Measurements from ENCODE around the gene AGBL4. TPM values are rescaled to one million over a fixed set of nuclear protein-coding genes. Genes with fewer than 3 reads are reported as not detected.

The AGBL4 gene
- total and polyA plus RNA-seq, 2 of the 4 experiments (the other 2 are of a cell fraction), result not detected

DNA sequence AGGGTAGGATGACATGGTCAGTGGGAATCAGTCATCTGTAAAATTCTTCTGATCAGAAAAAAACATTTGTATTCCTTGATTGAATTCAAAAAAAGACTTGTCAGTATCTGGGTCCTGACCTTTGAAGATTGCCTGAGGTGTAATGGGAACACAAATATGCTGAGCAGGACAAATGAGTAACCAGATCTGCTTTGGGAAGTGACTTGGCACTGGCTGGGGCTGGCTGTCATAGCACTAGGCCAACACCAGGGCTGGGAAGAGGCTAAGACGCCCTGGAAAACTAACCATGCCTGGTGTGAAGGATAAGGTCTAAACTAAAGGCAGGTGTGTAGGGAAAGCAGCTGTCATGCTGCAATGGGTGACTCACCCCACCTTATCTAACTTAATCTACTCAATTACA is 794.2 kb downstream of the AGBL4 start:
- WGBS, 2 experiments (ENCODE audit: extremely low coverage in 2 of 2, insufficient read length in 1 of 2), result no CpG with 5 or more reads among the region's 1 CpG
- no TSS peak for BruUV-seq (replicated peaks)
- H3K4ac ChIP-seq (ENCODE audit: low read depth, low read length), result no peak overlapping the region
- no peak overlapping the region for H2BK120ac ChIP-seq (ENCODE audit: low read depth, low read length)
- CTCF ChIA-PET, result no interaction called here
- H4K8ac ChIP-seq (ENCODE audit: low read depth in 2 of 2, low read length in 2 of 2), result no peak overlapping the region
- H4K20me1 ChIP-seq (ENCODE audit: insufficient read depth, low read length), result no peaks in the 10 kb centered on the region
- H3K9ac ChIP-seq (ENCODE audit: low read depth, low read length), result no peak overlapping the region
- no peaks in the 10 kb centered on the region for H3K36me3 ChIP-seq (ENCODE audit: control insufficient read depth, insufficient read depth, low read length)
- intact Hi-C loops (cut with micrococcal nuclease) (no loop called here), dilution Hi-C loops (cut with HindIII; ENCODE audit: low sequenced_read_pairs, unreplicated experiment) (no loop called here), in situ Hi-C loops (cut with MboI; ENCODE audit: low sequenced_read_pairs) (no loop called here)
- peaks cover 10% of the 10 kb centered on the region for H3K9me3 ChIP-seq (ENCODE audit: control insufficient read depth, insufficient read depth, low read length)
- ATAC-seq (ENCODE audit: low read depth) (no peak), DNase-seq (no peak)
- no peaks in the 10 kb centered on the region for H3K9me1 ChIP-seq (ENCODE audit: insufficient read depth, low read length)
- no peak overlapping the region for H3K14ac ChIP-seq (replicated peaks; ENCODE audit: low read depth, low read length)
- no peak overlapping the region for H3K4me3 ChIP-seq (ENCODE audit: insufficient read depth, low read depth, low read length)
- H2AK9ac ChIP-seq (replicated peaks; ENCODE audit: low read depth, low read length, poor library complexity), result no peak overlapping the region
- H4K91ac ChIP-seq (ENCODE audit: insufficient read depth, low read depth, low read length), result no peak overlapping the region
- no peaks in the 10 kb centered on the region for H3K79me1 ChIP-seq (ENCODE audit: low read depth in 1 of 2, low read length in 2 of 2)
- H4K5ac ChIP-seq (ENCODE audit: low read depth, low read length), result no peak overlapping the region
- H3K27me3 ChIP-seq (ENCODE audit: control insufficient read depth, insufficient read depth, low read length), result no peaks in the 10 kb centered on the region
- H2AFZ ChIP-seq (replicated peaks; ENCODE audit: low read length, poor library complexity), result no peak overlapping the region
- POLR2A ChIA-PET (ENCODE audit: unreplicated experiment), result no interaction called here
- TF ChIP-seq SMC3 (IDR thresholded peaks at IDR 0.05; ENCODE audit: low read depth, low read length), result no peak
- no peak for TF ChIP-seq MAZ (IDR thresholded peaks at IDR 0.05; ENCODE audit: borderline replicate concordance, low read depth, low read length)
- TF ChIP-seq RAD21 (IDR thresholded peaks at IDR 0.05; ENCODE audit: low read length), result no peak
- TF ChIP-seq, protein P1, sequence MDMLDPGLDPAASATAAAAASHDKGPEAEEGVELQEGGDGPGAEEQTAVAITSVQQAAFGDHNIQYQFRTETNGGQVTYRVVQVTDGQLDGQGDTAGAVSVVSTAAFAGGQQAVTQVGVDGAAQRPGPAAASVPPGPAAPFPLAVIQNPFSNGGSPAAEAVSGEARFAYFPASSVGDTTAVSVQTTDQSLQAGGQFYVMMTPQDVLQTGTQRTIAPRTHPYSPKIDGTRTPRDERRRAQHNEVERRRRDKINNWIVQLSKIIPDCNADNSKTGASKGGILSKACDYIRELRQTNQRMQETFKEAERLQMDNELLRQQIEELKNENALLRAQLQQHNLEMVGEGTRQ (IDR thresholded peaks at IDR 0.05; ENCODE audit: low read depth, low read length), result no peak
- no peak for TF ChIP-seq NFE2L2 (IDR thresholded peaks at IDR 0.05; ENCODE audit: low read depth, low read length)
- TF ChIP-seq MXI1 (IDR thresholded peaks at IDR 0.05; ENCODE audit: borderline replicate concordance, low read depth, low read length), result no peak
- TF ChIP-seq BHLHE40 (IDR thresholded peaks at IDR 0.05; ENCODE audit: low read depth, low read length), result no peak
- no peak for TF ChIP-seq RCOR1 (IDR thresholded peaks at IDR 0.05; ENCODE audit: insufficient replicate concordance, low read length)
- TF ChIP-seq CEBPB (IDR thresholded peaks at IDR 0.05; ENCODE audit: low read depth, low read length), result no peak
- TF ChIP-seq, protein P2, sequence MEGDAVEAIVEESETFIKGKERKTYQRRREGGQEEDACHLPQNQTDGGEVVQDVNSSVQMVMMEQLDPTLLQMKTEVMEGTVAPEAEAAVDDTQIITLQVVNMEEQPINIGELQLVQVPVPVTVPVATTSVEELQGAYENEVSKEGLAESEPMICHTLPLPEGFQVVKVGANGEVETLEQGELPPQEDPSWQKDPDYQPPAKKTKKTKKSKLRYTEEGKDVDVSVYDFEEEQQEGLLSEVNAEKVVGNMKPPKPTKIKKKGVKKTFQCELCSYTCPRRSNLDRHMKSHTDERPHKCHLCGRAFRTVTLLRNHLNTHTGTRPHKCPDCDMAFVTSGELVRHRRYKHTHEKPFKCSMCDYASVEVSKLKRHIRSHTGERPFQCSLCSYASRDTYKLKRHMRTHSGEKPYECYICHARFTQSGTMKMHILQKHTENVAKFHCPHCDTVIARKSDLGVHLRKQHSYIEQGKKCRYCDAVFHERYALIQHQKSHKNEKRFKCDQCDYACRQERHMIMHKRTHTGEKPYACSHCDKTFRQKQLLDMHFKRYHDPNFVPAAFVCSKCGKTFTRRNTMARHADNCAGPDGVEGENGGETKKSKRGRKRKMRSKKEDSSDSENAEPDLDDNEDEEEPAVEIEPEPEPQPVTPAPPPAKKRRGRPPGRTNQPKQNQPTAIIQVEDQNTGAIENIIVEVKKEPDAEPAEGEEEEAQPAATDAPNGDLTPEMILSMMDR (conservative IDR thresholded peaks at IDR 0.05; ENCODE audit: low read depth, low read length), result no peak
- TF ChIP-seq MAFK (IDR thresholded peaks at IDR 0.05; ENCODE audit: low read depth, low read length), result no peak
- TF ChIP-seq, protein P3, sequence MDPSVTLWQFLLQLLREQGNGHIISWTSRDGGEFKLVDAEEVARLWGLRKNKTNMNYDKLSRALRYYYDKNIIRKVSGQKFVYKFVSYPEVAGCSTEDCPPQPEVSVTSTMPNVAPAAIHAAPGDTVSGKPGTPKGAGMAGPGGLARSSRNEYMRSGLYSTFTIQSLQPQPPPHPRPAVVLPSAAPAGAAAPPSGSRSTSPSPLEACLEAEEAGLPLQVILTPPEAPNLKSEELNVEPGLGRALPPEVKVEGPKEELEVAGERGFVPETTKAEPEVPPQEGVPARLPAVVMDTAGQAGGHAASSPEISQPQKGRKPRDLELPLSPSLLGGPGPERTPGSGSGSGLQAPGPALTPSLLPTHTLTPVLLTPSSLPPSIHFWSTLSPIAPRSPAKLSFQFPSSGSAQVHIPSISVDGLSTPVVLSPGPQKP (IDR thresholded peaks at IDR 0.05; ENCODE audit: borderline replicate concordance, low read depth, low read length), result no peak
- H3K18ac ChIP-seq (ENCODE audit: low read depth, low read length), result no peak overlapping the region
- H3K56ac ChIP-seq (ENCODE audit: extremely low read depth, insufficient read depth, low read length), result no peak overlapping the region
- H2BK5ac ChIP-seq (ENCODE audit: low read depth, low read length, poor library complexity, severe bottlenecking), result no peak overlapping the region
- no peak overlapping the region for H2AK5ac ChIP-seq (ENCODE audit: low read depth, low read length)
- no peak overlapping the region for H3K4me2 ChIP-seq (ENCODE audit: low read depth, low read length)
- no peak overlapping the region for H3K23ac ChIP-seq (ENCODE audit: low read depth, low read length)
- H3K4me1 ChIP-seq (ENCODE audit: control insufficient read depth, insufficient read depth, low read length), result no peaks in the 10 kb centered on the region
- H2BK15ac ChIP-seq (ENCODE audit: low read depth, low read length), result no peak overlapping the region
- no peak overlapping the region for H3K27ac ChIP-seq (ENCODE audit: insufficient read depth, low read length)
- H2BK20ac ChIP-seq (ENCODE audit: low read depth, low read length), result no peak overlapping the region
